Stimulated activated CD4-positive, alpha-beta T cell treated with anti-CD3 and anti-CD28 coated beads, Interleukin-1b, Interleukin-23, amount 100 ng/mL, for 48 hours (primary cell): ENCODE measurements around the gene P2RY1.
"Not testable (repeated sequence)": the region's sequence is repeated elsewhere in the genome, so short reads cannot be mapped to it uniquely, and the experiment has no call there.

Experiments
- DNase-seq: peaks from one replicate; pipeline ENCODE4 v3.0.0-alpha.2; 2020

P2RY1 gene

GRCh38 chr3:152839511-152839910, 4.6 kb downstream of the P2RY1 start:
- no peak for DNase-seq

GRCh38 chr3:152841131-152841530, 6.2 kb downstream of the P2RY1 start:
- DNase-seq: no peak

- no peak for DNase-seq
Observed at GRCh38 chr3:152842413-152842812, 7.5 kb downstream of the P2RY1 start.

GRCh38 chr3:152843955-152844354, 9.0 kb downstream of the P2RY1 start:
- no peak for DNase-seq

- DNase-seq: not testable (repeated sequence)
Observed at GRCh38 chr3:152846572-152847202, 11.8 kb downstream of the P2RY1 start.

- DNase-seq: not testable (repeated sequence)
Observed at GRCh38 chr3:152847599-152847998, 12.7 kb downstream of the P2RY1 start.

GRCh38 chr3:152849996-152850578, 15.2 kb downstream of the P2RY1 start:
- DNase-seq: no peak

GRCh38 chr3:152853196-152853595, 18.3 kb downstream of the P2RY1 start:
- DNase-seq: no peak

- DNase-seq: no peak
Observed at GRCh38 chr3:152857082-152857481, 22.2 kb downstream of the P2RY1 start.

- no peak for DNase-seq
Observed at GRCh38 chr3:152858170-152858800, 23.4 kb downstream of the P2RY1 start.

GRCh38 chr3:152860736-152861135, 25.8 kb downstream of the P2RY1 start:
- DNase-seq: no peak

GRCh38 chr3:152865668-152866245, 30.8 kb downstream of the P2RY1 start:
- no peak for DNase-seq

GRCh38 chr3:152870027-152870426, 35.1 kb downstream of the P2RY1 start:
- DNase-seq: no peak

- not testable (repeated sequence) for DNase-seq
Observed at GRCh38 chr3:152873314-152873713, 38.4 kb downstream of the P2RY1 start.

- DNase-seq: no peak
Observed at GRCh38 chr3:152874896-152875749, 40.2 kb downstream of the P2RY1 start.

GRCh38 chr3:152879130-152879789, 44.3 kb downstream of the P2RY1 start:
- DNase-seq: no peak

- no peak for DNase-seq
Observed at GRCh38 chr3:152879790-152880174, 44.9 kb downstream of the P2RY1 start.

- DNase-seq: no peak
Observed at GRCh38 chr3:152885076-152885475, 50.1 kb downstream of the P2RY1 start.
